ENCODE data around the gene DISC1. TPM values are rescaled to one million over a fixed set of nuclear protein-coding genes. Genes with fewer than 3 reads are reported as not detected.

The DISC1 gene
- total and polyA plus RNA-seq, 2 experiments from 2014 or later, result 2.1 to 6.5 TPM

DNA sequence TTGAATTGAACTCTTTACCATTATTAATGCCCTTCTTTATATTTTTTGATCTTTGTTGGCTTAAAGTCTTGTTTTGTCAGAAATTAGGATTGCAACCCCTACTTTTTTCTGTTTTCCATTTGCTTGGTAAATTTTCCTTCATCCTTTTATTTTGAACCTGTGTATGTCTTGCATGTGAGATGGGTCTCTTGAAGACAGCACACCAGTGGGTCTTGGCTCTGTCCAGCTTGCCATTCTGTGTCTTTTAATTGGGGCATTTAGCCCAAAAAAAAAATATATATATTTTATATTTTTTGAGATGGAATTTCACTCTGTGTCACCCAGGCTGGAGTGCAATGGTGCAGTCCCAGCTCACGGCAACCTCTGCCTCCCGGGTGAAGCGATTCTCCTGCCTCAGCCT is 33.6 kb downstream of the DISC1 start:
- ATAC-seq (no peak), DNase-seq (ENCODE audit: low spot score) (no peak)
- H3K27ac ChIP-seq (ENCODE audit: low read depth), result no peak overlapping the region
- H4K20me1 ChIP-seq (replicated peaks; ENCODE audit: insufficient read depth), result no peaks in the 10 kb centered on the region
- no peaks in the 10 kb centered on the region for H3F3A ChIP-seq (replicated peaks; ENCODE audit: low read depth)
- no peaks in the 10 kb centered on the region for H3K79me2 ChIP-seq (replicated peaks; ENCODE audit: insufficient read depth)
- no peaks in the 10 kb centered on the region for H3K9me2 ChIP-seq (ENCODE audit: insufficient read depth)
- Mint-ChIP-seq H3K27ac (no peak overlapping the region), H3K4me1 (peaks cover 4% of the 10 kb centered on the region), H3K9me3 (peaks cover 5% of the 10 kb centered on the region; the same call in 2 of the 3 replicates), H3K4me3 (no peak overlapping the region), H3K36me3 (ENCODE audit: low read depth) (no peaks in the 10 kb centered on the region; the same call in 2 of the 3 replicates), H3K27me3 (ENCODE audit: insufficient read depth, low read depth, poor library complexity) (peaks cover 2% of the 10 kb centered on the region)
- H3K36me3 ChIP-seq (ENCODE audit: insufficient read depth), result no peaks in the 10 kb centered on the region
- TF ChIP-seq JUNB (IDR thresholded peaks at IDR 0.05; ENCODE audit: unreplicated experiment) (no peak), EZH2phosphoT487 (IDR thresholded peaks at IDR 0.05; ENCODE audit: unreplicated experiment) (no peak), POLR2AphosphoS5 (IDR thresholded peaks at IDR 0.05; ENCODE audit: low read depth) (no peak), NANOG (IDR thresholded peaks at IDR 0.05; ENCODE audit: borderline replicate concordance) (no peak), ZNF331 (CRISPR knock-in tag; IDR thresholded peaks at IDR 0.05; ENCODE audit: low read depth) (no peak), ZNF114 (CRISPR knock-in tag; IDR thresholded peaks at IDR 0.05) (no peak), CREB1 (CRISPR knock-in tag; IDR thresholded peaks at IDR 0.05; ENCODE audit: low read depth) (no peak), EZH2 (IDR thresholded peaks at IDR 0.05; ENCODE audit: low read depth, unreplicated experiment) (no peak), STAT1 (IDR thresholded peaks at IDR 0.05; ENCODE audit: unreplicated experiment) (no peak)
- TF ChIP-seq, protein P1, sequence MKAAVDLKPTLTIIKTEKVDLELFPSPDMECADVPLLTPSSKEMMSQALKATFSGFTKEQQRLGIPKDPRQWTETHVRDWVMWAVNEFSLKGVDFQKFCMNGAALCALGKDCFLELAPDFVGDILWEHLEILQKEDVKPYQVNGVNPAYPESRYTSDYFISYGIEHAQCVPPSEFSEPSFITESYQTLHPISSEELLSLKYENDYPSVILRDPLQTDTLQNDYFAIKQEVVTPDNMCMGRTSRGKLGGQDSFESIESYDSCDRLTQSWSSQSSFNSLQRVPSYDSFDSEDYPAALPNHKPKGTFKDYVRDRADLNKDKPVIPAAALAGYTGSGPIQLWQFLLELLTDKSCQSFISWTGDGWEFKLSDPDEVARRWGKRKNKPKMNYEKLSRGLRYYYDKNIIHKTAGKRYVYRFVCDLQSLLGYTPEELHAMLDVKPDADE (IDR thresholded peaks at IDR 0.05), result no peak
- TF ChIP-seq, protein P2, sequence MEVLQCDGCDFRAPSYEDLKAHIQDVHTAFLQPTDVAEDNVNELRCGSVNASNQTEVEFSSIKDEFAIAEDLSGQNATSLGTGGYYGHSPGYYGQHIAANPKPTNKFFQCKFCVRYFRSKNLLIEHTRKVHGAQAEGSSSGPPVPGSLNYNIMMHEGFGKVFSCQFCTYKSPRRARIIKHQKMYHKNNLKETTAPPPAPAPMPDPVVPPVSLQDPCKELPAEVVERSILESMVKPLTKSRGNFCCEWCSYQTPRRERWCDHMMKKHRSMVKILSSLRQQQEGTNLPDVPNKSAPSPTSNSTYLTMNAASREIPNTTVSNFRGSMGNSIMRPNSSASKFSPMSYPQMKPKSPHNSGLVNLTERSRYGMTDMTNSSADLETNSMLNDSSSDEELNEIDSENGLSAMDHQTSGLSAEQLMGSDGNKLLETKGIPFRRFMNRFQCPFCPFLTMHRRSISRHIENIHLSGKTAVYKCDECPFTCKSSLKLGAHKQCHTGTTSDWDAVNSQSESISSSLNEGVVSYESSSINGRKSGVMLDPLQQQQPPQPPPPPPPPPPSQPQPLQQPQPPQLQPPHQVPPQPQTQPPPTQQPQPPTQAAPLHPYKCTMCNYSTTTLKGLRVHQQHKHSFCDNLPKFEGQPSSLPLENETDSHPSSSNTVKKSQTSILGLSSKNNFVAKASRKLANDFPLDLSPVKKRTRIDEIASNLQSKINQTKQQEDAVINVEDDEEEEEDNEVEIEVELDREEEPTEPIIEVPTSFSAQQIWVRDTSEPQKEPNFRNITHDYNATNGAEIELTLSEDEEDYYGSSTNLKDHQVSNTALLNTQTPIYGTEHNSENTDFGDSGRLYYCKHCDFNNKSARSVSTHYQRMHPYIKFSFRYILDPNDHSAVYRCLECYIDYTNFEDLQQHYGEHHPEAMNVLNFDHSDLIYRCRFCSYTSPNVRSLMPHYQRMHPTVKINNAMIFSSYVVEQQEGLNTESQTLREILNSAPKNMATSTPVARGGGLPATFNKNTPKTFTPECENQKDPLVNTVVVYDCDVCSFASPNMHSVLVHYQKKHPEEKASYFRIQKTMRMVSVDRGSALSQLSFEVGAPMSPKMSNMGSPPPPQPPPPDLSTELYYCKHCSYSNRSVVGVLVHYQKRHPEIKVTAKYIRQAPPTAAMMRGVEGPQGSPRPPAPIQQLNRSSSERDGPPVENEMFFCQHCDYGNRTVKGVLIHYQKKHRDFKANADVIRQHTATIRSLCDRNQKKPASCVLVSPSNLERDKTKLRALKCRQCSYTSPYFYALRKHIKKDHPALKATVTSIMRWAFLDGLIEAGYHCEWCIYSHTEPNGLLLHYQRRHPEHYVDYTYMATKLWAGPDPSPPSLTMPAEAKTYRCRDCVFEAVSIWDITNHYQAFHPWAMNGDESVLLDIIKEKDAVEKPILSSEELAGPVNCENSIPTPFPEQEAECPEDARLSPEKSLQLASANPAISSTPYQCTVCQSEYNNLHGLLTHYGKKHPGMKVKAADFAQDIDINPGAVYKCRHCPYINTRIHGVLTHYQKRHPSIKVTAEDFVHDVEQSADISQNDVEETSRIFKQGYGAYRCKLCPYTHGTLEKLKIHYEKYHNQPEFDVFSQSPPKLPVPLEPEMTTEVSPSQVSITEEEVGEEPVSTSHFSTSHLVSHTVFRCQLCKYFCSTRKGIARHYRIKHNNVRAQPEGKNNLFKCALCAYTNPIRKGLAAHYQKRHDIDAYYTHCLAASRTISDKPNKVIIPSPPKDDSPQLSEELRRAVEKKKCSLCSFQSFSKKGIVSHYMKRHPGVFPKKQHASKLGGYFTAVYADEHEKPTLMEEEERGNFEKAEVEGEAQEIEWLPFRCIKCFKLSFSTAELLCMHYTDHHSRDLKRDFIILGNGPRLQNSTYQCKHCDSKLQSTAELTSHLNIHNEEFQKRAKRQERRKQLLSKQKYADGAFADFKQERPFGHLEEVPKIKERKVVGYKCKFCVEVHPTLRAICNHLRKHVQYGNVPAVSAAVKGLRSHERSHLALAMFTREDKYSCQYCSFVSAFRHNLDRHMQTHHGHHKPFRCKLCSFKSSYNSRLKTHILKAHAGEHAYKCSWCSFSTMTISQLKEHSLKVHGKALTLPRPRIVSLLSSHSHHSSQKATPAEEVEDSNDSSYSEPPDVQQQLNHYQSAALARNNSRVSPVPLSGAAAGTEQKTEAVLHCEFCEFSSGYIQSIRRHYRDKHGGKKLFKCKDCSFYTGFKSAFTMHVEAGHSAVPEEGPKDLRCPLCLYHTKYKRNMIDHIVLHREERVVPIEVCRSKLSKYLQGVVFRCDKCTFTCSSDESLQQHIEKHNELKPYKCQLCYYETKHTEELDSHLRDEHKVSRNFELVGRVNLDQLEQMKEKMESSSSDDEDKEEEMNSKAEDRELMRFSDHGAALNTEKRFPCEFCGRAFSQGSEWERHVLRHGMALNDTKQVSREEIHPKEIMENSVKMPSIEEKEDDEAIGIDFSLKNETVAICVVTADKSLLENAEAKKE (CRISPR knock-in tag; IDR thresholded peaks at IDR 0.05), result no peak
- TF ChIP-seq, protein P3, sequence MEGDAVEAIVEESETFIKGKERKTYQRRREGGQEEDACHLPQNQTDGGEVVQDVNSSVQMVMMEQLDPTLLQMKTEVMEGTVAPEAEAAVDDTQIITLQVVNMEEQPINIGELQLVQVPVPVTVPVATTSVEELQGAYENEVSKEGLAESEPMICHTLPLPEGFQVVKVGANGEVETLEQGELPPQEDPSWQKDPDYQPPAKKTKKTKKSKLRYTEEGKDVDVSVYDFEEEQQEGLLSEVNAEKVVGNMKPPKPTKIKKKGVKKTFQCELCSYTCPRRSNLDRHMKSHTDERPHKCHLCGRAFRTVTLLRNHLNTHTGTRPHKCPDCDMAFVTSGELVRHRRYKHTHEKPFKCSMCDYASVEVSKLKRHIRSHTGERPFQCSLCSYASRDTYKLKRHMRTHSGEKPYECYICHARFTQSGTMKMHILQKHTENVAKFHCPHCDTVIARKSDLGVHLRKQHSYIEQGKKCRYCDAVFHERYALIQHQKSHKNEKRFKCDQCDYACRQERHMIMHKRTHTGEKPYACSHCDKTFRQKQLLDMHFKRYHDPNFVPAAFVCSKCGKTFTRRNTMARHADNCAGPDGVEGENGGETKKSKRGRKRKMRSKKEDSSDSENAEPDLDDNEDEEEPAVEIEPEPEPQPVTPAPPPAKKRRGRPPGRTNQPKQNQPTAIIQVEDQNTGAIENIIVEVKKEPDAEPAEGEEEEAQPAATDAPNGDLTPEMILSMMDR (conservative IDR thresholded peaks at IDR 0.05; ENCODE audit: low read depth in 2 of 2), result no peak
- TF ChIP-seq, protein P4, sequence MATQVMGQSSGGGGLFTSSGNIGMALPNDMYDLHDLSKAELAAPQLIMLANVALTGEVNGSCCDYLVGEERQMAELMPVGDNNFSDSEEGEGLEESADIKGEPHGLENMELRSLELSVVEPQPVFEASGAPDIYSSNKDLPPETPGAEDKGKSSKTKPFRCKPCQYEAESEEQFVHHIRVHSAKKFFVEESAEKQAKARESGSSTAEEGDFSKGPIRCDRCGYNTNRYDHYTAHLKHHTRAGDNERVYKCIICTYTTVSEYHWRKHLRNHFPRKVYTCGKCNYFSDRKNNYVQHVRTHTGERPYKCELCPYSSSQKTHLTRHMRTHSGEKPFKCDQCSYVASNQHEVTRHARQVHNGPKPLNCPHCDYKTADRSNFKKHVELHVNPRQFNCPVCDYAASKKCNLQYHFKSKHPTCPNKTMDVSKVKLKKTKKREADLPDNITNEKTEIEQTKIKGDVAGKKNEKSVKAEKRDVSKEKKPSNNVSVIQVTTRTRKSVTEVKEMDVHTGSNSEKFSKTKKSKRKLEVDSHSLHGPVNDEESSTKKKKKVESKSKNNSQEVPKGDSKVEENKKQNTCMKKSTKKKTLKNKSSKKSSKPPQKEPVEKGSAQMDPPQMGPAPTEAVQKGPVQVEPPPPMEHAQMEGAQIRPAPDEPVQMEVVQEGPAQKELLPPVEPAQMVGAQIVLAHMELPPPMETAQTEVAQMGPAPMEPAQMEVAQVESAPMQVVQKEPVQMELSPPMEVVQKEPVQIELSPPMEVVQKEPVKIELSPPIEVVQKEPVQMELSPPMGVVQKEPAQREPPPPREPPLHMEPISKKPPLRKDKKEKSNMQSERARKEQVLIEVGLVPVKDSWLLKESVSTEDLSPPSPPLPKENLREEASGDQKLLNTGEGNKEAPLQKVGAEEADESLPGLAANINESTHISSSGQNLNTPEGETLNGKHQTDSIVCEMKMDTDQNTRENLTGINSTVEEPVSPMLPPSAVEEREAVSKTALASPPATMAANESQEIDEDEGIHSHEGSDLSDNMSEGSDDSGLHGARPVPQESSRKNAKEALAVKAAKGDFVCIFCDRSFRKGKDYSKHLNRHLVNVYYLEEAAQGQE (IDR thresholded peaks at IDR 0.05; ENCODE audit: unreplicated experiment), result no peak
- H3K4me1 ChIP-seq (ENCODE audit: insufficient read depth), result no peaks in the 10 kb centered on the region
- H3K27me3 ChIP-seq (ENCODE audit: insufficient read depth), result no peaks in the 10 kb centered on the region
- no peak overlapping the region for H2AFZ ChIP-seq
- no peak overlapping the region for H3K4me2 ChIP-seq
- no peak overlapping the region for H3K4me3 ChIP-seq
